ENCODE data around the gene EFNA4.

DNA sequence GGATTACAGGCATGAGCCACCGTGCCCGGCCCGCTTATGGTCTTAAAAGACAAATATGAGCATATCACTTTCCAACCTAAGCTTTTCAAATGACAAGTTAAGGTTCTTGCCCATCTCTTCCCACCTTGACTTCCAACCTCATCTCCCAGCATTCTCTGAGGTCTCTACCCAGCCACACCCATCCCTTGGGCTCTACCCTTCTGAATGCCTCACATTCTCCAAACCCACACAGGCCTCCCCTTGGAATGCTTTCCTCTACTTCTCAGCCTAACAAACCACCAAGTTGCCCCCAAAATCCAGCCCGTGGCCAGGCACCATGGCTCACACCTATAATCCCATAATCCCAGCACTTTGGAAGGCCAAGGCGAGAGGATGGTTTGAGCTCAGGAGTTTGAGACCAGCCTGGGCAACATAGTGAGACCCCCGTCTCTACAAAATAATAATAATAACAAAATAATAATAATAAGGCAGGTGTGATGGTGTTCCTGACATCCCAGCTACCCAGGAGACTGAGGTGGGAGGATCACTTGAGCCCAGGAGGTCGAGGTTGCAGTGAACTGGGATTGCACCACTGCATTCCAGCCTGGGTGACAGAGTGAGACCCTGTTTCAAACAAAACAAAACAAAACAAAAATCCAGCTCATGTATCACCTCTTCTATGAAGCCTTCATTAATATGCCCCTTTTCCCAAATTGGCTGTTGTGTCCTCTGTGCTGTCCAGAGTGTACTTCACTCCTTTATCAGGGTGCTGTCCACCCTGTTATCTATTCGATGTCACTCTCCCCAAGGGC is 41.2 kb upstream of the EFNA4 start:
- TF ChIP-seq TBL1XR1 (IDR thresholded peaks at IDR 0.05; ENCODE audit: low read length in 2 of 2): no peak
- no peak for TF ChIP-seq HNRNPK (IDR thresholded peaks at IDR 0.05; ENCODE audit: low read depth, low read length, poor library complexity, severe bottlenecking)
- no peak for TF ChIP-seq EP300 (IDR thresholded peaks at IDR 0.05; ENCODE audit: low read length)
- no peak for TF ChIP-seq NRF1 (conservative IDR thresholded peaks at IDR 0.05 in 1 of 2, IDR thresholded peaks at IDR 0.05 in 1 of 2)
- TF ChIP-seq SAP30 (IDR thresholded peaks at IDR 0.05; ENCODE audit: borderline replicate concordance, insufficient read depth, low read depth, low read length, poor library complexity, severe bottlenecking): no peak
- TF ChIP-seq HNRNPLL (IDR thresholded peaks at IDR 0.05; ENCODE audit: low read depth, low read length, poor library complexity, severe bottlenecking): no peak
- TF ChIP-seq, protein P1, sequence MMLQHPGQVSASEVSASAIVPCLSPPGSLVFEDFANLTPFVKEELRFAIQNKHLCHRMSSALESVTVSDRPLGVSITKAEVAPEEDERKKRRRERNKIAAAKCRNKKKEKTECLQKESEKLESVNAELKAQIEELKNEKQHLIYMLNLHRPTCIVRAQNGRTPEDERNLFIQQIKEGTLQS (IDR thresholded peaks at IDR 0.05): no peak
- TF ChIP-seq, protein P1 (CRISPR knock-in tag; conservative IDR thresholded peaks at IDR 0.05): no peak
- TF ChIP-seq NCOA1 (IDR thresholded peaks at IDR 0.05; ENCODE audit: low read depth): no peak

Data from K562 (cell line).